ENCODE results near the gene SRP54.

The SRP54 gene

DNA sequence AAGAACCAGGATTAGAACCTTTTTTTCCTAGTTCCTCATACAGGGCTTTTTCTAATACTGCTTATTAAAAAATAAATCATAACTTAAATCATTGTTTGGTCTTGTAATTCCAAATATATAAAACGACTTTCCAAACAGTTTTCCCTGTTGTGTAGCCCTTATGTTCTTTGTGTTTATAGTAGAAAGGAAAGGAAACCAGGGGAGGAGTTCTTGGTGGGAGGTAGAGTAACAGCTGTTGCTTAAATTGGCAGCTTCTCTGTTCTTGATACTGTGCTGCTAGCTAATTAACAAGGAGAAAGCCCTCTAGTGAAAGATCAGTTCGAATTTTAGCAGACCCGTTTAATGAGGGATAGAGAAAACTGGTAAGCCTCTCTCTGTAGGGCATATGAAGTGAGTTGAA is 15.0 kb downstream of the SRP54 start:
- Histone ChIP-seq H3K9me3 (ENCODE audit: control extremely low read depth in 1 of 5, control insufficient read depth in 4 of 5, insufficient read depth in 2 of 5, low read depth in 1 of 5, low read length in 4 of 5) (no peaks in the 10 kb centered on the region), H3K27me3 (replicated peaks in 2 of 5; ENCODE audit: control insufficient read depth in 4 of 5, insufficient read depth in 5 of 5, low read length in 4 of 5) (no peaks in the 10 kb centered on the region), H3K27ac (ENCODE audit: insufficient read depth in 1 of 2, low read depth in 1 of 2, low read length in 2 of 2, poor library complexity in 1 of 2, severe bottlenecking in 2 of 2) (no peak overlapping the region), H3K4me1 (ENCODE audit: control extremely low read depth in 1 of 4, control insufficient read depth in 4 of 4, insufficient read depth in 4 of 4, low read length in 3 of 4) (peaks cover 0 to 3% (median 2%) of the 10 kb centered on the region in 4 experiments), H3K4me3 (ENCODE audit: control insufficient read depth in 1 of 7, extremely low read depth in 1 of 7, insufficient read depth in 4 of 7, low read depth in 2 of 7, low read length in 6 of 7) (no peak overlapping the region), H3K36me3 (ENCODE audit: control insufficient read depth in 4 of 4, insufficient read depth in 4 of 4, low read length in 3 of 4) (peaks cover 5 to 26% (median 9%) of the 10 kb centered on the region in 4 experiments)
- CTCF ChIA-PET = no interaction called here
- POLR2A ChIA-PET = no interaction called here
- WGBS (ENCODE audit: insufficient coverage) = 80% methylated on average over 2 of the region's 3 CpGs
- no peak for DNase-seq

DNA sequence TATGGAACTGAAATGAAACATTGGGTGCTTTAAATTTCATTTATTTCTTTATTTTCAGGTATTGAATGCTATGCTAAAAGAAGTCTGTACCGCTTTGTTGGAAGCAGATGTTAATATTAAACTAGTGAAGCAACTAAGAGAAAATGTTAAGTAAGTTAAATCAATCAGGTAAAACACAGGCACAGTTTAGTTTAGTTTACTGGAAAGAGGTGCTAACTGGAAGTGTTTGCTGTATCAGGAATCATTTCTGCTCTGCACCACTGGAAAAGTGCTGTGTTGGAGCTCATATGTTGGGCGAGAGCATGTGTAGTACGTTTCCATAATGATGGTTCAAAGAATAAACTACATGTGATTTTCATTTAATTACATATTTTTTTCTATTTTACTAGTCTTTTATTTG is 16.7 kb downstream of the SRP54 start:
- Histone ChIP-seq H3K9me3 (ENCODE audit: control extremely low read depth in 1 of 5, control insufficient read depth in 4 of 5, insufficient read depth in 2 of 5, low read depth in 1 of 5, low read length in 4 of 5) (no peaks in the 10 kb centered on the region), H3K4me1 (ENCODE audit: control extremely low read depth in 1 of 4, control insufficient read depth in 4 of 4, insufficient read depth in 4 of 4, low read length in 3 of 4) (peaks cover 0 to 3% (median 0%) of the 10 kb centered on the region in 4 experiments), H3K36me3 (ENCODE audit: control insufficient read depth in 4 of 4, insufficient read depth in 4 of 4, low read length in 3 of 4) (peaks cover 7 to 29% (median 10%) of the 10 kb centered on the region in 4 experiments), H3K27me3 (replicated peaks in 2 of 5; ENCODE audit: control insufficient read depth in 4 of 5, insufficient read depth in 5 of 5, low read length in 4 of 5) (no peaks in the 10 kb centered on the region), H3K27ac (ENCODE audit: insufficient read depth in 1 of 2, low read depth in 1 of 2, low read length in 2 of 2, poor library complexity in 1 of 2, severe bottlenecking in 2 of 2) (no peak overlapping the region), H3K4me3 (ENCODE audit: control insufficient read depth in 1 of 7, extremely low read depth in 1 of 7, insufficient read depth in 4 of 7, low read depth in 2 of 7, low read length in 6 of 7) (no peak overlapping the region)
- POLR2A ChIA-PET = no interaction called here
- CTCF ChIA-PET = no interaction called here
- 100% methylated on average over 1 of the region's 3 CpGs for WGBS (ENCODE audit: insufficient coverage)
- DNase-seq = no peak

DNA sequence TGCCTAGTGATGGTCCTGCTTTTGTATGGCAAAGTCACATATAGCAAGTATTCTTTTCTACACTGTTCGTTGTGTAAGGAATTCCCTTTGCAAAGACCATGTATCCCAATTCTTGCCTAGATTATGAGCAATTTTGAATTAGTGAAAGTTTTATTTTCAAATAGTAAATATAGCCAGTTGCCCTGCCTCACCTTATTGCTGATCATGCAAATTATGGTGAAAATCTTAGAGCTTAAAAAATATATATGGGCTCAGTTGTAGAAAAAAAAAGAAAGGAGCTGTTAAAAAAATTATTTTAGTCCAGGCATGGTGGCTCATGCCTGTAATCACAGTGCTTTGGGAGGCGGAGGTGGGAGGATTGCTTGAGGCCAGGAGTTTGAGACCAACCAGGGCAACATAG is 18.8 kb downstream of the SRP54 start:
- Histone ChIP-seq H3K27ac (ENCODE audit: insufficient read depth in 1 of 2, low read depth in 1 of 2, low read length in 2 of 2, poor library complexity in 1 of 2, severe bottlenecking in 2 of 2) (no peak overlapping the region), H3K4me1 (ENCODE audit: control extremely low read depth in 1 of 4, control insufficient read depth in 4 of 4, insufficient read depth in 4 of 4, low read length in 3 of 4) (no peaks in the 10 kb centered on the region), H3K27me3 (replicated peaks in 2 of 5; ENCODE audit: control insufficient read depth in 4 of 5, insufficient read depth in 5 of 5, low read length in 4 of 5) (no peaks in the 10 kb centered on the region), H3K9me3 (ENCODE audit: control extremely low read depth in 1 of 5, control insufficient read depth in 4 of 5, insufficient read depth in 2 of 5, low read depth in 1 of 5, low read length in 4 of 5) (no peaks in the 10 kb centered on the region), H3K36me3 (ENCODE audit: control insufficient read depth in 4 of 4, insufficient read depth in 4 of 4, low read length in 3 of 4) (peaks cover 9 to 33% (median 17%) of the 10 kb centered on the region in 4 experiments), H3K4me3 (ENCODE audit: control insufficient read depth in 1 of 7, extremely low read depth in 1 of 7, insufficient read depth in 4 of 7, low read depth in 2 of 7, low read length in 6 of 7) (no peak overlapping the region)
- no peak for DNase-seq
- ChIA-PET CTCF (interaction anchor here (0.6 kb wide), 1 partner anchor 226 kb away, joined by 3 read pairs; no protein-coding TSS in a partner anchor), POLR2A (no interaction called here)
- WGBS (ENCODE audit: insufficient coverage) = 100% methylated on average over 1 of the region's 2 CpGs

DNA sequence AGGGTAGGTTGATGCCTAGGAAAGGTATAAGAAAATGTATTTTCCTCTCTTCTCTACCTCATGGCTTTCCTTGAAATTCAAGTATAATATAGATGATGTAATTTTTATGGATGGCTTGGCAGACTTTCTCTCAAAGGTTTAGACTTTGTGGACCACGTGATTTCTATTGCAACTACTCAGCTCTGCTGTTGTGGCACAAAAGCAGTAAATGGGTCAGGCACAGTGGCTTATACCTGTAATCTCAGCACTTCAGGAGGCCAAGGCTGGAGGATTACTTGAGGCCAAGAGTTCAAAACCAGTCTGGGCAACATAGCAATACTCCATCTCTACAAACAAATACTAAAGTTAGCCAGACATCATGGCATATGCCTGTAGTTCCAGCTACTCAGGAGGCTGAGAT is 22.0 kb downstream of the SRP54 start:
- H3K27ac ChIP-seq (ENCODE audit: insufficient read depth in 1 of 2, low read depth in 1 of 2, low read length in 2 of 2, poor library complexity in 1 of 2, severe bottlenecking in 2 of 2) = no peak overlapping the region
- H3K36me3 ChIP-seq (ENCODE audit: control insufficient read depth in 4 of 4, insufficient read depth in 4 of 4, low read length in 3 of 4) = peaks cover 8 to 40% (median 19%) of the 10 kb centered on the region in 4 experiments
- no peaks in the 10 kb centered on the region for H3K4me1 ChIP-seq (ENCODE audit: control extremely low read depth in 1 of 4, control insufficient read depth in 4 of 4, insufficient read depth in 4 of 4, low read length in 3 of 4)
- no peak for DNase-seq
- WGBS (ENCODE audit: insufficient coverage) = 100% methylated on average over 1 of the region's 1 CpG
- CTCF ChIA-PET = interaction anchor here (0.6 to 1.2 kb wide), 3 partner anchors 12 to 23 kb away, joined by 3 to 5 read pairs (median 4); no protein-coding TSS in a partner anchor
- no peak overlapping the region for H3K4me3 ChIP-seq (ENCODE audit: control insufficient read depth in 1 of 7, extremely low read depth in 1 of 7, insufficient read depth in 4 of 7, low read depth in 2 of 7, low read length in 6 of 7)
- POLR2A ChIA-PET = no interaction called here
- no peaks in the 10 kb centered on the region for H3K27me3 ChIP-seq (replicated peaks in 2 of 5; ENCODE audit: control insufficient read depth in 4 of 5, insufficient read depth in 5 of 5, low read length in 4 of 5)
- H3K9me3 ChIP-seq (ENCODE audit: control extremely low read depth in 1 of 5, control insufficient read depth in 4 of 5, insufficient read depth in 2 of 5, low read depth in 1 of 5, low read length in 4 of 5) = no peaks in the 10 kb centered on the region

DNA sequence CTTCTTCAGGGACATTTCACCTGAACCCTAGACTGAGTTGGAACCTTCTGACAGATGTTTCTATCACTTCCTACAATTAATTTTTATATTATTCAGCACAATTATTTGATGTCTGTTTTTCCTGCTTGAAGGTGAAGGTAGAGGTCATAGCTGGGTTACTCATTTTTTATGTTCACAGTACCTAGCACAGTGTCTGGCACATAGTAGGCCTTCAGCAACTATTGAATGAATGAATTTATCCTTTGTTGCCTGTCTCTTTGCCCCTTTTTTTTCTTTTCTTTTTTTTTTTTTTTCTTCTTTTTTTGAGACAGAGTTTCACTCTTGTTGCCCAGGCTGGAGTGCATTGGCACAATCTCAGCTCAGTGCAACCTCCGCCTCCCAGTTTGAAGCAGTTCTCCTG is 33.8 kb downstream of the SRP54 start:
- Histone ChIP-seq H3K9me3 (ENCODE audit: control extremely low read depth in 1 of 5, control insufficient read depth in 4 of 5, insufficient read depth in 2 of 5, low read depth in 1 of 5, low read length in 4 of 5) (no peaks in the 10 kb centered on the region), H3K4me1 (ENCODE audit: control extremely low read depth in 1 of 4, control insufficient read depth in 4 of 4, insufficient read depth in 4 of 4, low read length in 3 of 4) (peaks cover 0 to 7% (median 0%) of the 10 kb centered on the region in 4 experiments), H3K27ac (ENCODE audit: insufficient read depth in 1 of 2, low read depth in 1 of 2, low read length in 2 of 2, poor library complexity in 1 of 2, severe bottlenecking in 2 of 2) (no peak overlapping the region), H3K36me3 (ENCODE audit: control insufficient read depth in 4 of 4, insufficient read depth in 4 of 4, low read length in 3 of 4) (peaks cover 7 to 64% (median 34%) of the 10 kb centered on the region in 4 experiments), H3K27me3 (replicated peaks in 2 of 5; ENCODE audit: control insufficient read depth in 4 of 5, insufficient read depth in 5 of 5, low read length in 4 of 5) (no peaks in the 10 kb centered on the region), H3K4me3 (ENCODE audit: control insufficient read depth in 1 of 7, extremely low read depth in 1 of 7, insufficient read depth in 4 of 7, low read depth in 2 of 7, low read length in 6 of 7) (no peak overlapping the region)
- WGBS (ENCODE audit: insufficient coverage) = 100% methylated on average over 1 of the region's 1 CpG
- ChIA-PET POLR2A (no interaction called here), CTCF (interaction anchor here (2.0 kb wide), 1 partner anchor 11 kb away, joined by 5 read pairs; no protein-coding TSS in a partner anchor)
- no peak for DNase-seq

DNA sequence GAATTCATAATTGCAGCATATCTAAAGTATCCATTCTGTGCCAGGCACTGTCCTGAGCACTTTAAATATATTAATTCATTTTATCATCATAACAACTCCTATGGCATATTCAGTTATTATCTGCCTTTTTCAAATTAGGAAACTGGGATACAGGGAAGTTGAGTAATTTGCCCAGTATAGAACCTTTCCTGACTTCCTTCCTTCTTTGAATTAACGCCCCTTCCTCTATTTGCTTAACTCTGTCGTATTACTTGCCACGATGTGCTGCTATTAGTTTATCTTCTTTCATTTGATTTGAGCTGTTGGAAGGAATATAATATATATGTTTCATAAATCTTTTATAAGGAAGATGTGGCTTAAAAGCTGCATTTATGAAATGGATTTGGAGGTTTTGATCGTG is 37.9 kb downstream of the SRP54 start:
- ChIA-PET CTCF (no interaction called here), POLR2A (no interaction called here)
- Histone ChIP-seq H3K9me3 (ENCODE audit: control extremely low read depth in 1 of 5, control insufficient read depth in 4 of 5, insufficient read depth in 2 of 5, low read depth in 1 of 5, low read length in 4 of 5) (no peaks in the 10 kb centered on the region), H3K36me3 (ENCODE audit: control insufficient read depth in 4 of 4, insufficient read depth in 4 of 4, low read length in 3 of 4) (peaks cover 7 to 50% (median 27%) of the 10 kb centered on the region in 4 experiments), H3K27me3 (replicated peaks in 2 of 5; ENCODE audit: control insufficient read depth in 4 of 5, insufficient read depth in 5 of 5, low read length in 4 of 5) (no peaks in the 10 kb centered on the region), H3K27ac (ENCODE audit: insufficient read depth in 1 of 2, low read depth in 1 of 2, low read length in 2 of 2, poor library complexity in 1 of 2, severe bottlenecking in 2 of 2) (no peak overlapping the region), H3K4me3 (ENCODE audit: control insufficient read depth in 1 of 7, extremely low read depth in 1 of 7, insufficient read depth in 4 of 7, low read depth in 2 of 7, low read length in 6 of 7) (no peak overlapping the region), H3K4me1 (ENCODE audit: control extremely low read depth in 1 of 4, control insufficient read depth in 4 of 4, insufficient read depth in 4 of 4, low read length in 3 of 4) (peaks cover 0 to 7% (median 0%) of the 10 kb centered on the region in 4 experiments)
- WGBS (ENCODE audit: insufficient coverage) = 100% methylated on average over 1 of the region's 4 CpGs
- no peak for DNase-seq

DNA sequence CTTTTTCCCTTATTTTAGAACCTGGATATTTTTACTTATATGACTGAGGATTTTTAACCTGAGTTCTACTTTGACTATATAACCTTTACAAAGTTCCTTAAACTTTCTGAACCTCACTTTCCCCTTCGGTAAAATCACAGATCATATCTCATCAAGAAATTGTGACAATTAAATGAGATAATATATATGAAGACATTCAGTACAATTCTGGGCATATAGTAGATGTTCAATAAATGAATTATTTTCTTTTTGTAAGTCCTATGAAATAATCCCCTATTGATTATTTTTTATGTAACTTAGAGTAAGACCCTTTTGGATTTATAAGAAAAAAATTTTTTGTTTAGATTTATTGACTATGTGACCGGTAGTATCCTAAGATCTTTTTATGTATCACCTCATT is 45.6 kb downstream of the SRP54 start:
- no peak overlapping the region for H3K27ac ChIP-seq (ENCODE audit: insufficient read depth in 1 of 2, low read depth in 1 of 2, low read length in 2 of 2, poor library complexity in 1 of 2, severe bottlenecking in 2 of 2)
- peaks cover 0 to 2% (median under 1%) of the 10 kb centered on the region in 5 experiments for H3K9me3 ChIP-seq (ENCODE audit: control extremely low read depth in 1 of 5, control insufficient read depth in 4 of 5, insufficient read depth in 2 of 5, low read depth in 1 of 5, low read length in 4 of 5)
- no peak for DNase-seq
- CTCF ChIA-PET = no interaction called here
- no peak overlapping the region for H3K4me3 ChIP-seq (ENCODE audit: control insufficient read depth in 1 of 7, extremely low read depth in 1 of 7, insufficient read depth in 4 of 7, low read depth in 2 of 7, low read length in 6 of 7)
- H3K4me1 ChIP-seq (ENCODE audit: control extremely low read depth in 1 of 4, control insufficient read depth in 4 of 4, insufficient read depth in 4 of 4, low read length in 3 of 4) = no peaks in the 10 kb centered on the region
- POLR2A ChIA-PET = no interaction called here
- H3K36me3 ChIP-seq (ENCODE audit: control insufficient read depth in 4 of 4, insufficient read depth in 4 of 4, low read length in 3 of 4) = peaks cover 12 to 60% (median 30%) of the 10 kb centered on the region in 4 experiments
- no peaks in the 10 kb centered on the region for H3K27me3 ChIP-seq (replicated peaks in 2 of 5; ENCODE audit: control insufficient read depth in 4 of 5, insufficient read depth in 5 of 5, low read length in 4 of 5)
- no CpG with 5 or more reads among the region's 2 CpGs for WGBS (ENCODE audit: insufficient coverage)

Data from common myeloid progenitor, CD34-positive (primary cell).